Measurements from ENCODE around the gene FIGN. TPM values are rescaled to one million over a fixed set of nuclear protein-coding genes. Genes with fewer than 3 reads are reported as not detected.

The FIGN gene
- total and polyA plus RNA-seq, 11 donors: 3.0 to 16.5 (median 12.1) TPM

DNA sequence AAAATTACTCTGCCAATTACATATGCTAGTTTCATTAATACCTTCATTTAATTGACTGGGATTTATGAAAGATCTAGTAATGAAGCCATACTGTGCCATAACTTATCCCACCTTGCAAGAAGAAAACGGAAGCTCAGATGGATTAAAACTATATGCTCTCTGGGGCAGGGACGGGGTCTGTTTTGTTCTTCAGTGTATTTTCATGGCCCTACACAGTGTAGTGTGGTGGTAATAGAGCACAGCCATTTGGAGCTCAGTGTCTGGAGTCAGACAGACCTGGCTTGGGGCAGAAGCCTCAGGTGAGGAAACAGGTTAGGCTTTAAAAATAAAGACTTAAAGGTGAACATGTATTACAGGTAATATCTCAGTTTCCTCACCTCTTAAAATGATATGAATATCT lies 62.3 kb downstream of the FIGN start:
- H3K9me3 ChIP-seq: no peaks in the 10 kb centered on the region
- 86 to 98% (median 90%) methylated on average over 2 of the region's 2 CpGs for WGBS, 4 donors
- H3K4me3 ChIP-seq: no peak overlapping the region
- peaks cover 0 to 14% (median 0%) of the 10 kb centered on the region in 12 donors for H3K4me1 ChIP-seq
- no peak for TF ChIP-seq POLR2A (IDR thresholded peaks at IDR 0.05)
- TF ChIP-seq, protein P1, sequence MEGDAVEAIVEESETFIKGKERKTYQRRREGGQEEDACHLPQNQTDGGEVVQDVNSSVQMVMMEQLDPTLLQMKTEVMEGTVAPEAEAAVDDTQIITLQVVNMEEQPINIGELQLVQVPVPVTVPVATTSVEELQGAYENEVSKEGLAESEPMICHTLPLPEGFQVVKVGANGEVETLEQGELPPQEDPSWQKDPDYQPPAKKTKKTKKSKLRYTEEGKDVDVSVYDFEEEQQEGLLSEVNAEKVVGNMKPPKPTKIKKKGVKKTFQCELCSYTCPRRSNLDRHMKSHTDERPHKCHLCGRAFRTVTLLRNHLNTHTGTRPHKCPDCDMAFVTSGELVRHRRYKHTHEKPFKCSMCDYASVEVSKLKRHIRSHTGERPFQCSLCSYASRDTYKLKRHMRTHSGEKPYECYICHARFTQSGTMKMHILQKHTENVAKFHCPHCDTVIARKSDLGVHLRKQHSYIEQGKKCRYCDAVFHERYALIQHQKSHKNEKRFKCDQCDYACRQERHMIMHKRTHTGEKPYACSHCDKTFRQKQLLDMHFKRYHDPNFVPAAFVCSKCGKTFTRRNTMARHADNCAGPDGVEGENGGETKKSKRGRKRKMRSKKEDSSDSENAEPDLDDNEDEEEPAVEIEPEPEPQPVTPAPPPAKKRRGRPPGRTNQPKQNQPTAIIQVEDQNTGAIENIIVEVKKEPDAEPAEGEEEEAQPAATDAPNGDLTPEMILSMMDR (IDR thresholded peaks at IDR 0.05): no peak
- H3K27me3 ChIP-seq: no peaks in the 10 kb centered on the region
- ATAC-seq (no peak), DNase-seq (no peak)
- intact Hi-C loops (cut with DNase I): no loop called here
- H3K36me3 ChIP-seq: no peaks in the 10 kb centered on the region
- no peak overlapping the region for H3K27ac ChIP-seq

DNA sequence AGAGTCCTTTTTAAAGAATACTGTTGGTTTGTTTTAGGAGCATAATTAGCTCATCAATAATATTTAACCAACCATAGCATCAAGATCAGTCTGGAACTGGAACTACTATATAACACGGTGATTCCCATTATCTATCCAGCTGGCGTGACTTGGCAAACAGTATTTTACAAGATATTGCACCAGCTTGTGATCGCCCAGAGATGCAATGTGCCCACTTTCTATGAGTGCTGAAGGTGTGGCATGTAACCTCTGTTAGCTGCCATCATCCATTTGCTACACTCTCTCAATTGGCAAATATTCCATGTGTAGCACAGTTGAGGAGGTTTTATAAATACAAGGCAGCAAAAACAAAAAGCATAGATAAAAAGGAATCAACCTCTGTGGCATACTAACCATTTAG lies 64.9 kb downstream of the FIGN start:
- Histone ChIP-seq H3K4me1 (peaks cover 0 to 38% (median 12%) of the 10 kb centered on the region in 12 donors), H3K9me3 (no peaks in the 10 kb centered on the region), H3K27ac (no peak overlapping the region), H3K36me3 (no peaks in the 10 kb centered on the region), H3K4me3 (no peak overlapping the region), H3K27me3 (no peaks in the 10 kb centered on the region)
- DNase-seq (no peak), ATAC-seq (peak in 1 of 4 donors; percentile 21)
- WGBS, 4 donors: 47 to 60% (median 49%) methylated on average over 3 of the region's 3 CpGs
- TF ChIP-seq, protein P1 (IDR thresholded peaks at IDR 0.05): no peak
- no peak for TF ChIP-seq POLR2A (IDR thresholded peaks at IDR 0.05)
- intact Hi-C loops (cut with DNase I): no loop called here

DNA sequence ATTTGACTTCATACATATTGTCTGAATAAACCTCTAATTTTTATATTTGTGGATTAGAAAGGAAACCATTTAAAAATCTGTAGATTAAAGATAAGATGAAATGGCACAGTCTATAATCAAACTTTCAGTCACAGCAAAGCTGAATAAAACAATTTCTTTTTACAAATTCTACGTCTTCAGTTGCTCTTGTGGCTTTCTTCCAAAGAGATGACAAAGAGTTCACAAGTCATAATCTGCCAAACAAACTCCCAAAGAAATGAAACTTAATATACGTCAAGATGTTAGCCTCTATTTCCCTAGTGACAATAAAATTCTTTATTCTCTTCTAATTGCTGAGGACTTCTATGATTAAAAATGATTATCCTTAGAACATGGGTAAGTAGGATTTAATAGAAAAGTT lies 66.3 kb downstream of the FIGN start:
- DNase-seq (no peak), ATAC-seq (no peak)
- H3K4me1 ChIP-seq: peaks cover 0 to 49% (median 14%) of the 10 kb centered on the region in 12 donors
- intact Hi-C loops (cut with DNase I): loop anchor here in 4 of 10 donors (5.0 to 10.0 kb wide), 3 partner anchors 58 to 65 kb away; partner anchors contain the start of gene FIGN (in 2 of the 4)
- no peak overlapping the region for H3K4me3 ChIP-seq
- H3K9me3 ChIP-seq: no peaks in the 10 kb centered on the region
- no peak overlapping the region for H3K27ac ChIP-seq
- H3K36me3 ChIP-seq: no peaks in the 10 kb centered on the region
- no peaks in the 10 kb centered on the region for H3K27me3 ChIP-seq
- WGBS, 4 donors: 45 to 61% (median 57%) methylated on average over 2 of the region's 2 CpGs
- TF ChIP-seq, protein P1 (IDR thresholded peaks at IDR 0.05): no peak
- TF ChIP-seq POLR2A (IDR thresholded peaks at IDR 0.05): no peak

- Histone ChIP-seq H3K9me3 (no peaks in the 10 kb centered on the region), H3K4me1 (peaks cover 0 to 46% (median 15%) of the 10 kb centered on the region in 12 donors), H3K36me3 (no peaks in the 10 kb centered on the region), H3K4me3 (no peak overlapping the region), H3K27me3 (no peaks in the 10 kb centered on the region), H3K27ac (peak overlapping the region in 11 of 12 donors; percentile 18 to 88 (median 69))
- DNase-seq (peak in 3 of 5 donors; percentile 25 to 47 (median 42)), ATAC-seq (peak; percentile 84 to 94 (median 92))
- 31 to 36% (median 33%) methylated on average over 4 of the region's 4 CpGs for WGBS, 4 donors
- intact Hi-C loops (cut with DNase I): loop anchor here in 4 of 10 donors (5.0 to 10.0 kb wide), 3 partner anchors 60 to 68 kb away; partner anchors contain the start of gene FIGN (in 2 of the 4)
- TF ChIP-seq, protein P1 (IDR thresholded peaks at IDR 0.05): no peak
- no peak for TF ChIP-seq POLR2A (IDR thresholded peaks at IDR 0.05)
Measured at GRCh38 chr2:163667064-163667887, 68.5 kb downstream of the FIGN start.

All from heart left ventricle (tissue), 16 donors.